GM21576 (cell line): ENCODE results near the gene TMEM107.
"Not testable (repeated sequence)": the region's sequence is repeated elsewhere in the genome, so short reads cannot be mapped to it uniquely, and the experiment has no call there.

Experiments
- ATAC-seq: cut with Tn5 transposase; IDR thresholded peaks from one replicate; pipeline ENCODE4 v1.9.1; 2021; ENCODE audit warnings: mild to moderate bottlenecking, moderate library complexity; ENCODE audit not compliant: unreplicated experiment

The TMEM107 gene

DNA sequence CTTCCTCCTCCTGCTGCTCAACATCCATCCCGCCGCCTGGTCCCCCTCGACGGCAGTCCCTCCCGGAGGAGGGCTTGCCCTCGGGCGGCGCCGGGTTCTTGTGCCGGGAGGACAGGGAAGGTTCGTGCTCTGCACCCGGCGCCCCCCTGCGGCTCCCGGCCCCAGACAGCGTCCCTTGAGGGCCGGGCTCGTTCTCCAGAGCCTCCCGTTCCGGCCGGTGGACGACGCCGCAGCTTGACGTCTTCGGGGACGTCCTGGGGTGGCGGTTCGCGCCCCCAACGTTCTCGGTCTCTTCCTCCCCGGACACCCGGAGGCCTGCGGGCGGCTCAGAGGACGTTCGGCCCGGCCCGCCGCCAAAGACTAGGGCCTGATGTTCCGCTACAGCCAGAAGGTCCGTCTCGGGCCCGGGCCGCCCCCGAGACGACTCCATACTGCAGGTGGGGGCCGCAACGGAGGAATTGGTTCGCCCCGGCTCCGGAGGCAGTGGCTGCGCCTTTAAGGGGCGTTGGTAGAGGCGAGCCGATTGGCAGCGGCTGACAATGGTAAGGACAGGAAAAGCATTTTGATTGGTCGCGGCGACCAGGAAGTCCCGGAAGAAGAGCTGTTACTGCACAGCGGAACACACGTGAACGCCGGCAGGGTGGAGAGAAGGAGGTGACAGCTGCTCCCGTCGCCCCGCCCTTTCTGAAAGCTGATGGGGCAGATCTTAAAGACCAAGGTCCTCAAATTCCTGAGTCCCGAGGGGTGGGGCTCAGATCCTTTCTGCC lies 13.7 kb upstream of the TMEM107 start, which contains the start of gene BORCS6:
Gene BORCS6, minus strand, starts transcription at position 470 of the 767 bp plus-strand sequence. Its CDS starts 40 bp downstream, at position 430.
- ATAC-seq, result peak; percentile 52

DNA sequence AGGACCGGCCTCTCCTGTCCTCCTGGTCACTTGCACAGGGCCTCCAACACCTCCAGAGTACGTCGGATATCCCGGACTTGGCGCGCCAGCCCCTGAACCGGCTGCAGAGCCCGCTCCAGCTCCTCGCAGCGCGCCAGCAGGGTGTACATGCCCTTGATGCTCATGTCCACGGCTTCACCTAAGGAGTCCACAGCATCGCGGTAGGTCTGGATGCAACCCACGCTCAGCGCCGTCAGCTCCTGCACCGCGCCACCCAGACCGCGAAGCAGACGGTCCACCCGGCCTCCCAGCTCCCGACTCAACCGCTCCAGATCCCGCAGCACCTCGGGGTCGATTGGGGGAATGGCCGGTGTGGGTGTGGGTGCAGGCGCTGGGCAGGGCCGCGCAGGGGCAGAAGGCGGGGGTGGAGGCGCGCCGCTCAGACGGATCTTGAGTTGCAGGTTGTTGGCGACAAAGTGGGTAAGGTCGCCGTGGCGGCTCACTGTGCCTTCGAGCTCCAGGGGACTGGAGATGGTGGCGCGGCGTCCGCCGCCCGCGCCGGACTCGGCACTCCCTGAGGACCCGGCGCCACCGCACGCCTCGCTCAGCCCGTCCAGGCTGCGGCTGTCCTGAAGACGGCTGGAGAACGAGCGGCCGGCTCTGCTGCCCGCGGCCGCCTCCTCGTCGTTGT lies 13.0 kb upstream of the TMEM107 start:
- ATAC-seq, result no peak

DNA sequence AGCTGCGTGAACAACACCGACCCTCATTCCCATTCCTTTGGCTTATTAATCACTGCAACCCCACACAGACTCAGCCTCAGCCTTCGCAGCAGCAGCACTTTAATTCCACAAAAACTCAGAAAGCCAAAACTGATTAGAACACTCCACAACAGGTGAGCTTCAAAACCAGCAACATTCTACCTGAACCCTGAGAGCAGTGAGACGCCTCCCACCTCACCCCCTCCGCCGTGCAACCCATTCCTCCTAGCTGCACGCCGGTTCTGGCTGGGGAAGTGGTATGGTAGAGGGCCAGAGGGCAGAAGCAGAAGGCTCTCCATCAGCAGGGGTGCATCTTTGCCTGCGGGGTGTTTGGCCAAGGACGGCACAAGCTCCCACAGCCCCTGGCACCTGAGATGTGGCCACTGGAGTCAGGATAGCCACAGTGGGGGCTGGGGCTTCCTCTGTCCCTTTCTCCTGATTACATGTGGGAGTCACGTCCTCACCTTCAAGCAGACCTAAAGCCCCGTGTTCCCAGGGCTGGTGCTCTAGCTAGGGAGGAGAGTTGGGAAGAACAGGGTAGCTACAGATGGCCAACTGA lies 12.2 kb upstream of the TMEM107 start:
- ATAC-seq, result no peak

DNA sequence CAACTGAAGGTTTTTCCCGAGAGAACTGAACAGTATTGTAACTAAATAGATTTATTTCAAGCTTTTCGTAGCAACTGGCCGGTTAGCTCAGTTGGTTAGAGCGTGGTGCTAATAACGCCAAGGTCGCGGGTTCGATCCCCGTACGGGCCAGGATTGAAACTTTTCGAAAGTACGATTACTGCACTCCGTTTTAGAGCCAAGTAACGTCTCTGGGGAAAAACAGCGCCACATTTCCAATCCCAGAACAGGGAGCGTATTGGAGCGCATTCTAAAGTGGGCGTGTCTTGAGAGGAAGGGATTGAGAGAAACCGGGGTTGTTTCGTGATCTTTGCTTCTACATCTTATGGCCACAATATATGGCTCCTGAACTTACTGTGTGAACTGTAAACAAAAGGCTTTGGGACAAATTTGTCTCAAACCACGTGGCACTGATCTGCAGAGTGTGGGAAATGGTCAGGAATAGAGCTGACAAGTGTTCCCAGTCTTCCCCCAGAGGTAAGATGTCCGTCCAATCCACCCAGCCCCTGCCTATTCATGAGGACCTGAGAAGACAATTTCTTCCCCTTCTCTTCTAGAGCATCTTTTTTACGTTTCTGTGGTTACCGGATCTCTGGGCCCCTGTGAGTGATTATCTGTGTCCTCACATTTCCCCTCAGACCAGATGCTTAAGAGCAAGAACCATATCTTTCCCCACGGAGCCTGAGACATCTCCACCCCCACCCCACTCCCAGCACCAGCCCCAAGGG lies 11.5 kb upstream of the TMEM107 start:
- no peak for ATAC-seq

DNA sequence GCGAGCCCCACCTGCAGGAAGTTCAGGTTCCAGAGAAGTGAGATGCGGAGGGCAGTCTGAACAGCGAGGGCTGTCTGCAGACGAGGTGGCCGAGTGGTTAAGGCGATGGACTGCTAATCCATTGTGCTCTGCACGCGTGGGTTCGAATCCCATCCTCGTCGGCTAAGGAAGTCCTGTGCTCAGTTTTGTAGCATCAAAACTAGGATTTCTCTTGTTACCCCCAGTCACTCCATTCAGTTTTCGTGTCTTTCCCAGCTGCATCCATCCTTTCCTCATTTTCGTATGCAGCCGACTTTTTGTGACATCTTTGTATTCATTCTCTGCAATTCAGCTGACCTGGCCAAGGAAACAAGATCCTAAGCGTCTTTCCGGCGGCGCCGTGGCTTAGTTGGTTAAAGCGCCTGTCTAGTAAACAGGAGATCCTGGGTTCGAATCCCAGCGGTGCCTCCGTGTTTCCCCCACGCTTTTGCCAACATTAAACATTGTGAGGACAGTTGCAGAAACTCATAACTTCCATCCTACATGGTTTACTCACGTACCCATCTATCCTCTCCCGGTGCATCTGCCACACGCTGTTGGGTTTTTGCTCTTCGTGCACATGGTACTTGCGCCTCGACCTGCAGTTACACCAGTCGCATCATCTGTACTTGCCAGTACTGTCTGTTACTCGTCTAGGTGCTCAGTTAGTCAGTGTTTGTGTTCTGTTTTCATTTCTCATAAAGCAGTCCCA lies 10.8 kb upstream of the TMEM107 start:
- ATAC-seq, result peak; percentile 27

DNA sequence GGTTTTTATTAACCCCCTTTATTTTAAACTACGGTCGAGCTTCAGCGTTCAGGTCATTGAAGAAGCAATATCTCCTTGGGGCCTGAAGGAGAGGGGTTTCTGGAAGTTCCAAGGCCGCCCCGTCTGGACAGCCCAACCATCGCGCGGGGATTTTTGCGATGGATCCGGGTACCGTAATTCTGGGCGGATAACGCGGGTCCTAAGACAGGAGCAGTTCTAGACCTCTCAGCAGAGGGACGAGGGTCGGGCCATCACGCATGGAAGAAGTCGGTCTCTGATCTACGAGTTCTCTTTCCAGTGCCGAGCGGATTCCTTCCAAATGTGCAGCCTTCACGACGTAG lies 10.2 kb upstream of the TMEM107 start:
- ATAC-seq, result no peak

DNA sequence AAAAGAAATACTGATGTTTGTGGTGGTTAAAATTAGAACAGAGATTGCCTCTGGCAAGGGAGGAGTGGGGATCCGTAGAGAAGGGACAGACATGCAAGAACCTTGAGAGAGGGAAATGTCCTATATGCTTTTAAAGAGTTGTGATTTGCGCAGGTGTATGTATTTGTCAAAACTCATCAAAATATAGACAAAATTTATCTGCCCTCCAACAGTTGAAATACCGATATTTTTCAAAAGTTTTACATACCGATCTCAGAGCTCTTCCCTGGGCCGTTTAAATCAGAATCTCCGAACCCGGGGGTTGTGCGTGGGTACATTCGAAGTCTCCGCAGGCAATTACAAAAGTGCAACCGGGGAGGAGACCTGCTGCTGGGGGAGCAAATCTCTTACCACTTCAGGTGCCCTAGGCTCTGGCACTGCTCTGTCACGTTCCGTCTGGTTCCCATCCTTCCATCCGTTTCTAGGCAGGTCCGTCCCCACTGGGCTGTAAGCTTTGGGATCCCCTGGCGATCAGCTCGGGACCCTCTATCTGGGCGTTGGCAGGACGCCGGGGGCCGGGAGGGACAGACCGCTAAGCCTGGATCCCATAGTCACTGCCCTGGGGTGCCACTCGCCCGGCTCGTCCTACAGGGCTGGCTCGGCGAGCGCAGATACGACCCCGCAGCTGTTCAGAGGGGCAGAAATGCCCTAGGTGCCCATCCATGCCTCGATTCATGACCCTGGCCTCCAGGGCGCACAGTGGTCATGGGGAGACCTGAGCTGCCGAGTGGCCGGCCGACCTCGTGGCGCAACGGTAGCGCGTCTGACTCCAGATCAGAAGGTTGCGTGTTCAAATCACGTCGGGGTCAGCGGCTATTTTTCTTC lies 9.6 kb upstream of the TMEM107 start:
- no peak for ATAC-seq

DNA sequence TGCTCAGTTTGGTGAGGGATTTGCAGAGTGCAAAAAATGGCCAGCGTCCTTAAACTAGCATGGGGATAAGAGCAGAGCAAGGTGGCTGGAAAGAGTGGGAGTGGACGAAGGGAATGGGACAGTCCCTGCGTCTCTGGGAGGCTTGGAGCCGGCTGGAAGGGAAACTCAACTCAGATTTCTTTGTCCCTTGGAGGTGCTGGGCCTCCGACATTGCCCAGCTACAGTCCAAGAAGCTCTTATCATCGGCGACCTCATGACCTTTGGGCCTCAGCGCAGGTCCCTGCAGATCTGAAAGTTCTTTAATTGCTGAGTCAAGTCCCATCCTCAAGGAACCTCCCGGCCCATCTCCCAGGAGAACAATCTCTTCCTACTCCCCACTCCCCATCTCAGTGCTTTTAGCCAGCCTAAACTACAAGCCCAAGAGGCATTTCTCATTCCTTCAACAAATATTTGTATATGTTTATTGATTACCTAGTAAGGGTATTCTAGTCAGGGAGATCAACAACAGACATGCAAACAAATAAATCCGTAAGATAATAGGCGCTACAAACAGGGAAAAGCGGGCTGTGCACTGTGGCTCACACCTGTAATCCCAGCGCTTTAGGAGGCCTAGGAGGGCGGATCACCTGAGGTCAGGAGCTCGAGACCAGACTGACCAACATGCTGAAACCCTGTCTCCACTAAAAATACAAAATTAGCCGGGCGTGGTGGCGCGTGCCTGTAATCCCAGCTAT lies 985 bp upstream of the TMEM107 start:
- ATAC-seq, result no peak

DNA sequence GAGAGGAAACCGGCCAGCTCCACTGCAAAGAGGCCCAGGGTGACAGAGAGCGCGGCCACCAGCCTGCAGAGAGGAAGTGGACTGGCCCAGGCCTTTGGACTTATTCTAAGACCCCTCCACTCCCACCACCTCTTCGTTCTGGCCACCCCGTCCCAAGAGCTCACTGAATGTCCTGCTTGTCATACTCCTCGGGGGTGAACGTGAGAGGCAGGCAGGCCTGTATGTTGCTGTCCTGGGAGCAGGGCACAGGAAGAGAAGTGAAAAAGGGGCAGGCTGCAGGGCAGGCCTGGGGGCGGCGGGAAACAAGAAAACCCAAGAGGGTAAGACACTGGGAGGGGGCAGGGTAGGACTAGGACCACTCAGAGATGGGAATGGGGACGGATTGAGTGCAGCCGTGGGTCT lies 384 bp downstream of the TMEM107 start:
- ATAC-seq, result peak; percentile 3

DNA sequence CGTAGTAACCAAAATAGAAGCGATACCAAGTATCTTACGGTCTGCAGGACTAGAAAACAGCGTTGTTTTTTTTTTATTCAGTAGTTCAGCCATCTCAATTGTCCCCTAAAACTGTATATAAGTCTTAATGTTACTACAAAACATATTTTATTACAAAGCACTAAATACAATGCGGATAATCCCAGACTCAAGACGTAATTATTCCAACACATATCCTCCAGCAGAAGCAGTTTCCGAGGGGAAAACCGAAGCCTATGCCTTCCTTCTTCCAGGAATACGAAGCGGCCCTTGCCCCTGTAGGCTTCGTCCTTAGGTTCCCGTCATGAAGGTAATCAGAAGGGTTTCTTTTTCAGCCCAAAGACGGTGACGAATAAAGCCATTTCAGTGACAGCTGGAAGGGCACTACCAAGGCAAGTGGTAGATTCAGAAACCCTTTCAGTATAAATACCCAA lies 2.3 kb downstream of the TMEM107 start:
- ATAC-seq, result no peak

DNA sequence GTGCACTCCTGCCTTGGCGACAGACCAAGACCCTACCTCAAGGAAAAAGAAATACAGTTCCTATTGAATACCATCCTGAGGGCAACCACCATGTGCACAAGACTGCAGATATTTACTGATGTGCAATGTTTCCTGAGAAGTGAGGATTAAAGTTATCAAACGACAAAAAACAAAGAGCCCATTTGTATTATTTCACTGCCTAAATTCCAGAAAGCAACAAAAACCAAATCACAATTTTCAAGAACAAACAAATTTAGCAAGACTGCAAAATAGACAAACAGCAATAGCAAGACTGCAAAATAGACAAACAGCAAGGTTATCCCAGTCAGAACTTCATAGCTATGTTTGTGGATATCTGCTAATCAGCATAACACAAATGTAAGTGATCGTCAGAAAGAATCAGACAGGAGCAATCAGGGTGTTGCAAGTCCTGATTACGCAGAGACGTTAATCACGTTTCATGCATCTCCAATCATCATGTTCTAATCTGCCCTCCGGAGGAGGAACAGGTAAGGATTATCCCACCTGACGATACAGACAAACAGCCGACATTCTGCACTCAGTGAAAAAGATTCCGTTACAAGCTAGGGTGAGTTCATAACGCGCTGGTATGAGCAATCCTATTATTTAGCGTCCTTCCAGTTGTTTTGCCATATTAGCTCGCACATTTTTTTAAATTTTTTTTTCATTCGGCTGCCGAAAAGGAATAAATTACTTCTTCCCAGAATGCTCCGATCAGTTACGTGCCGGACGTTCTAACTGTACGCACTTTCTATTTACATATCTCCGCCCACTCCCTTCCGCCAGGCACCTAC lies 2.9 kb downstream of the TMEM107 start:
- peak; percentile 67 for ATAC-seq

DNA sequence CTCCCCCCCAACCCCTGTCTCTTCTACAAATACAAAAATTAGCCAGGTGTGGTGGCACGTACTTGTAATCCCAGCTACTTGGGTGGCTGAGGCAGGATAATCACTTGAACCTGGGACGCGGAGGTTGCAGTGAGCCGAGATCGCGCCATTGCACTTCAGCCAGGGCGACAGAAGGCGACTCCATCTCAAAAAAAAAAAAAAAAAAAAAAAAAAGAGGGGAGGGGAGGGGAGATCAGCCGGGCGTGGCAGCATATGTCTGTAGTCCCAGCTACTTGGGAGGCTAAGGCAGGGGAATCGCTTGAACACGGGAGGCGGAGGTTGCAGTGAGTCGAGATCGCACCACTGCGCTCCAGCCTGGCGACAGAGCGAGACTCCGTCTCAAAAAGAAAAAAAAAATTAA lies 6.0 kb downstream of the TMEM107 start:
- not testable (repeated sequence) for ATAC-seq

DNA sequence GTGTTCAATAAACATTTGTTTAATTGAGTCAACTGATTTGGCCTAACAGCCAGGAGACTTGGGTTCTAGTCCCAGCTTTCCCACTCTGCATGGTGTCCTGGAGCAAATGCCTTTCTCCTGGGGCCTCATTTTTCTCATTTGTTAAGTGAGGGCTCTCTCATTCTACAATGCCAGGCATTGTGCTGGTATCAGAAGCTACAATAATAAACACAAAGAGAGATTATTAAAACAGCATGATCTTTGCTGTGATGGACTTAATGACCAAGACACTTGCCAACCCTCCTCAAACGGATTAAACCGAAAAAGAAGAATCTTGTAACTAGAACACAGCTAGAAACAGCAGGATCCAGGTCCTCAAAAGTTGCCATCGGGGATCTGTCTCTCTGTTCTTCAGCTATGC lies 8.7 kb downstream of the TMEM107 start:
- ATAC-seq, result no peak

DNA sequence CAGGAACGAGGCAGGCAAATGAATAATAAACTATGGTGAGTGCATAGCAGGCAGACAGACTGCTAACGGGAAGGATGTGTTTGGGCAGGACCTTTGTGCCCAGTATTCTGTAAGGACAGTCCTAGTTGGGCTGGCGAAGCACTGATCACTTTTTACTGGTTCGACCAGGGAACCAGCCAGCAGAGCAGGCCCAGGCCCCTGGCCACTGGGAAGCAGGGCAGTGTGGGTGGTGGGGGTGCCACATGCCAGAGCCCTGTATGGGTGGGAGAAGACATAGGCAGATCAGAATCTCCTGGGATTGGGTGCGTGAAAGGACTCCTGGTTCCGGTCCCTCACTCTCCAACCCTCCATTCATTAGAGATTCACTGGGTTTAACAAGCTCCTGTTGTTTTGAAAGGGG lies 9.4 kb downstream of the TMEM107 start:
- no peak for ATAC-seq

DNA sequence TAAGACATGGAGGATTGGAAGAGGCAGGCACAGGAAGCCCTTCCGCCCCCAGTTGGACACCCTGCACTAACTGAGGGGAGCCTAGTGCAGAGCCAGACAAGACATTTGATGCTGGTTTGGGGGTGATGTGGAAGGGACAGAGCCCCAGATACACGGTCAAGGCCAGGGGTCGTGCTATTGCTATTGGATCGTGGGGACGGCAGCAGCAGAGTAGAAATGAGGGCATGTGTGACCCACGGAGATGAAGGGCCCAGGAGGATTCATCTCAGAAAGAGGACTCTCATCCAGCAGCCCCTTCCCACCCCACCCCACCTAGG lies 11.4 kb downstream of the TMEM107 start:
- ATAC-seq, result no peak

DNA sequence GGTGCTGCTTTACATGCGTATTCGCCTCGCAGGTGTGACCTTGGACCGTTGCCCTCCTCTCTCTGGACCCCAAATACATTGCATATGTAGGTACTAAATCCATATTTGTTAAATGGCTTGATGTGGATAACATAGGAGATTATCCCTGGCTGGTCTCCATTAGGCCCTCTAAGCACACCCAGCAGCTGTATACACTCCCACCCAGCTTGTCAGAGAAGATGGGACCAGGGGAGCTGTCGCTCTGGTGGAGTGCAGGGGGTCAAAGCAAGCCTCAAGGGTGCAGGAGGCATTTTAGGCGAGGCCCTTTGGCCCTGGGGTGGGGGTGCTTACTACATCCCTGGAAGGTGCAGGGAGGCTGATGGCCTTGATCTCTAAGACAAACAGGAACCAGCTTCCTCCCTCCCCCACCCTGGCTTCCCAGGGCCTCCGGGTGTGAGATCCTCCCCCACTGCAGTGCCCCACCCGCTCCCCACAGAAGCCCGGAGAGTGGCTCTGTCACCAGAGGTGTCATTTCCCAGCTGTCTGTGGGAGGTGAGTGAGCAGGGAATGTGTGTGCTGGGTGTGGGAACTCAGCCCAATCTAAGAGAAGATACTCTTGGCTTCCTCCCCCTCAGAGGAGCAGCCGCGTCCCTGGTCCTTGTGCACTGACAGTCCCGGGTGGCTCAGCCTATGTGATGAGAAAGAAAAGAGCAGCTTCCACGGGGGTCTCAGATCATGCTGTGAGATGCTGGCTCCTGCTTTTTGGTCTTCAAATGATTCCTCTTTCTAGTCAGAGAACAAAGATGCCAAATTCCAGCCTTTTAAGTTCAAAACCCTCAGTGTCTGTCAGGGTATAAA lies 12.0 kb downstream of the TMEM107 start:
- no peak for ATAC-seq
